Tibial nerve (tissue), 4 donors: ENCODE data around the gene ZKSCAN2.

ENCODE experiments used
- EP300 ChIP-seq, 2 donors: sonication (generic); formaldehyde crosslinking; IDR thresholded peaks; one replicate each; pipeline ENCODE4 v1.6.1; 2017; ENCODE audit warnings: antibody characterized with exemption in 2 of 2, mild to moderate bottlenecking in 1 of 2
- POLR2A ChIP-seq, 2 donors: fragments of 450-650 bp; IDR thresholded peaks; one replicate each; pipeline ENCODE4 v1.6.1; 2017; ENCODE audit warnings: antibody characterized with exemption in 2 of 2, mild to moderate bottlenecking in 2 of 2, moderate library complexity in 2 of 2
- TF ChIP-seq, protein P1 (sequence below), 5 experiments: fragments of 200-600 bp in 3 of 5; fragments of 450-650 bp in 2 of 5; sonication (generic) in 3 of 5; IDR thresholded peaks; one replicate each; pipeline ENCODE4 v1.5.1; 2016 to 2019; ENCODE audit warnings: antibody characterized with exemption in 5 of 5, mild to moderate bottlenecking in 3 of 5, moderate library complexity in 2 of 5

DNA sequence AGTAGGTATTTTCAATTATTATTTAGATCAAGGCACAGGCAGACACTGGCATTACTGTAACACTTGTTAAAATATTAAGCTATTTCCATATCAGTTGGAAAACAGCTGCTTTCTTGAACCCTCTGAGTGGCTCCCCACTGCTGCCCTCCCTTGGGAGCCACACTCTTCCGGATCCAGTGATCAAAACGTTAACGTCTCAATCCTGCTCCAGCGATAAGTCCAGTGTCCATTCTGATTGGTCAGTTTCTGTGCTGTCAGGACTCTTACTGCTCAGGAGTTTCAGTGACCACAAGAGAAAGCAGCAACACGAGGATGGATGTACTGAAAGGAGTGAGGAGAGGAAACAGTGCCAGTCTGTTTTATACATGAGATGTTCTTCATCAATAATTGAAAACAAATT, 13.8 kb upstream of the ZKSCAN2 start:
- TF ChIP-seq, protein P1, sequence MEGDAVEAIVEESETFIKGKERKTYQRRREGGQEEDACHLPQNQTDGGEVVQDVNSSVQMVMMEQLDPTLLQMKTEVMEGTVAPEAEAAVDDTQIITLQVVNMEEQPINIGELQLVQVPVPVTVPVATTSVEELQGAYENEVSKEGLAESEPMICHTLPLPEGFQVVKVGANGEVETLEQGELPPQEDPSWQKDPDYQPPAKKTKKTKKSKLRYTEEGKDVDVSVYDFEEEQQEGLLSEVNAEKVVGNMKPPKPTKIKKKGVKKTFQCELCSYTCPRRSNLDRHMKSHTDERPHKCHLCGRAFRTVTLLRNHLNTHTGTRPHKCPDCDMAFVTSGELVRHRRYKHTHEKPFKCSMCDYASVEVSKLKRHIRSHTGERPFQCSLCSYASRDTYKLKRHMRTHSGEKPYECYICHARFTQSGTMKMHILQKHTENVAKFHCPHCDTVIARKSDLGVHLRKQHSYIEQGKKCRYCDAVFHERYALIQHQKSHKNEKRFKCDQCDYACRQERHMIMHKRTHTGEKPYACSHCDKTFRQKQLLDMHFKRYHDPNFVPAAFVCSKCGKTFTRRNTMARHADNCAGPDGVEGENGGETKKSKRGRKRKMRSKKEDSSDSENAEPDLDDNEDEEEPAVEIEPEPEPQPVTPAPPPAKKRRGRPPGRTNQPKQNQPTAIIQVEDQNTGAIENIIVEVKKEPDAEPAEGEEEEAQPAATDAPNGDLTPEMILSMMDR (IDR thresholded peaks at IDR 0.05) = no peak
- TF ChIP-seq EP300 (IDR thresholded peaks at IDR 0.05) = no peak
- TF ChIP-seq POLR2A (IDR thresholded peaks at IDR 0.05) = no peak
